ENCODE measurements around the gene PCDHGA1. TPM values are rescaled to one million over a fixed set of nuclear protein-coding genes. Genes with fewer than 3 reads are reported as not detected.
"Not testable (repeated sequence)": the region's sequence is repeated elsewhere in the genome, so short reads cannot be mapped to it uniquely, and the experiment has no call there.

Gene PCDHGA1
- total RNA-seq, 6 experiments from 2014 or later, result 0.04 to 0.18 (median 0.12) TPM; not detected in 1

DNA sequence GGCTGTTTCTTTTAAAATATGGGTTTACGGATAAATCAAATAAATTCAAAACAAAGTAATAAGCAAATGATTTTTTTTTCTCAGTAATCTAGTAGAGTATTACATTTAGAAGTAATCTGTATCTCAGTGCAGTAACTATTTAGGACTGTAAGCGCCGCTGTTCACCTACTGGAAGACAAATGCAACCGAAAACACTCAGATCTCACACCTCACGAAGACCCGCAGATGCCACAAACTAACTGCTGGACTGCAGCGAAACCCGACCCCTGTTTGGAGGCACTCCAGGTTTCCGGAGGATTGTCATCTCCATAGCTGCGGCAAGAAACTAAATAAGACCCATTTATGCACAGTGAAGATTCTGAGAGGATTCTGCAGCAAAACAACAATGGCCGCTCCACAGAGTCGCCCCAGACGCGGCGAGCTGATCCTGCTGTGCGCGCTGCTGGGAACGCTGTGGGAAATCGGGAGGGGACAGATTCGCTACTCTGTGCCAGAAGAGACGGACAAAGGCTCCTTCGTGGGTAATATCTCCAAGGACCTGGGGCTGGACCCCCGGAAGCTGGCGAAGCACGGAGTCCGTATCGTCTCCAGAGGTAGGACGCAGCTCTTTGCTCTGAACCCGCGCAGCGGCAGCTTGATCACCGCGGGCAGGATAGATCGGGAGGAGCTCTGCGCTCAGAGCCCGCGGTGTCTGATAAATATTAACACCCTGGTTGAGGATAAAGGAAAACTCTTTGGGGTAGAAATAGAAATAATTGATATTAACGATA, 62.3 kb downstream of the PCDHGA1 start, which contains the start of gene PCDHGA8:
Gene PCDHGA8, plus strand, starts transcription at position 205 of the 770 bp plus-strand sequence. Its CDS starts 181 bp downstream, at position 386.
- intact Hi-C loops (cut with DNase I), result no loop called here
- ATAC-seq (no peak), DNase-seq (no peak)
- Histone ChIP-seq H3K4me3 (no peak within 1 kb of the TSS), H3K9me3 (peaks cover 0 to 20% (median 5%) of the 10 kb centered on the region in 4 donors), H3K4me1 (no peaks in the 10 kb centered on the region), H3K27ac (no peak within 1 kb of the TSS), H3K27me3 (no peaks in the 10 kb centered on the region), H3K36me3 (peaks cover 0 to 3% (median 0%) of the 10 kb centered on the region in 4 donors)
- TF ChIP-seq, protein P1, sequence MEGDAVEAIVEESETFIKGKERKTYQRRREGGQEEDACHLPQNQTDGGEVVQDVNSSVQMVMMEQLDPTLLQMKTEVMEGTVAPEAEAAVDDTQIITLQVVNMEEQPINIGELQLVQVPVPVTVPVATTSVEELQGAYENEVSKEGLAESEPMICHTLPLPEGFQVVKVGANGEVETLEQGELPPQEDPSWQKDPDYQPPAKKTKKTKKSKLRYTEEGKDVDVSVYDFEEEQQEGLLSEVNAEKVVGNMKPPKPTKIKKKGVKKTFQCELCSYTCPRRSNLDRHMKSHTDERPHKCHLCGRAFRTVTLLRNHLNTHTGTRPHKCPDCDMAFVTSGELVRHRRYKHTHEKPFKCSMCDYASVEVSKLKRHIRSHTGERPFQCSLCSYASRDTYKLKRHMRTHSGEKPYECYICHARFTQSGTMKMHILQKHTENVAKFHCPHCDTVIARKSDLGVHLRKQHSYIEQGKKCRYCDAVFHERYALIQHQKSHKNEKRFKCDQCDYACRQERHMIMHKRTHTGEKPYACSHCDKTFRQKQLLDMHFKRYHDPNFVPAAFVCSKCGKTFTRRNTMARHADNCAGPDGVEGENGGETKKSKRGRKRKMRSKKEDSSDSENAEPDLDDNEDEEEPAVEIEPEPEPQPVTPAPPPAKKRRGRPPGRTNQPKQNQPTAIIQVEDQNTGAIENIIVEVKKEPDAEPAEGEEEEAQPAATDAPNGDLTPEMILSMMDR (IDR thresholded peaks at IDR 0.05), result no peak
- TF ChIP-seq POLR2A (IDR thresholded peaks at IDR 0.05), result no peak
- WGBS (ENCODE audit: insufficient coverage, low coverage, low lambda C conversion rate, missing lambda C conversion rate), result 34% methylated on average over 23 of the region's 38 CpGs

DNA sequence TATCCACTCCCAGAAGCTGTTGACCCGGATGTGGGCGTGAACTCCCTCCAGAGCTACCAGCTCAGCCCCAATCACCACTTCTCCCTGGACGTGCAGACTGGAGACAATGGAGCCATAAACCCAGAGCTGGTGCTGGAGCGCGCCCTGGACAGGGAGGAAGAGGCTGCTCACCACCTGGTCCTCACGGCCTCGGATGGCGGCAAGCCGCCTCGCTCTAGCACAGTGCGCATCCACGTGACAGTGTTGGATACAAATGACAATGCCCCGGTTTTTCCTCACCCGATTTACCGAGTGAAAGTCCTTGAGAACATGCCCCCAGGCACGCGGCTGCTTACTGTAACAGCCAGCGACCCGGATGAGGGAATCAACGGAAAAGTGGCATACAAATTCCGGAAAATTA, 63.0 kb downstream of the PCDHGA1 start:
- no peak for TF ChIP-seq POLR2A (IDR thresholded peaks at IDR 0.05)
- TF ChIP-seq, protein P1 (IDR thresholded peaks at IDR 0.05), result no peak
- no peak for DNase-seq

DNA sequence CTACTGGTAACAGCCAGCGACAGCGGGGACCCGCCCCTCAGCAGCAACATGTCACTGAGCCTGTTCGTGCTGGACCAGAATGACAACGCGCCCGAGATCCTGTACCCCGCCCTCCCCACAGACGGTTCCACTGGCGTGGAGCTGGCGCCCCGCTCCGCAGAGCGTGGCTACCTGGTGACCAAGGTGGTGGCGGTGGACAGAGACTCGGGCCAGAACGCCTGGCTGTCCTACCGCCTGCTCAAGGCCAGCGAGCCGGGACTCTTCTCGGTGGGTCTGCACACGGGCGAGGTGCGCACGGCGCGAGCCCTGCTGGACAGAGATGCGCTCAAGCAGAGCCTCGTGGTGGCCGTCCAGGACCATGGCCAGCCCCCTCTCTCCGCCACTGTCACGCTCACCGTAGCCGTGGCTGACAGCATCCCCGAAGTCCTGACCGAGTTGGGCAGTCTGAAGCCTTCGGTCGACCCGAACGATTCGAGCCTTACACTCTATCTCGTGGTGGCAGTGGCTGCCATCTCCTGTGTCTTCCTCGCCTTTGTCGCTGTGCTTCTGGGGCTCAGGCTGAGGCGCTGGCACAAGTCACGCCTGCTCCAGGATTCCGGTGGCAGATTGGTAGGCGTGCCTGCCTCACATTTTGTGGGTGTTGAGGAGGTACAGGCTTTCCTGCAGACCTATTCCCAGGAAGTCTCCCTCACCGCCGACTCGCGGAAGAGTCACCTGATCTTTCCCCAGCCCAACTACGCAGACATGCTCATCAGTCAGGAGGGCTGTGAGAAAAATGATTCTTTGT, 64.3 kb downstream of the PCDHGA1 start:
- peaks cover 0 to 24% (median 6%) of the 10 kb centered on the region in 4 donors for H3K9me3 ChIP-seq
- H3K27ac ChIP-seq; intact Hi-C loops (cut with DNase I); H3K36me3 ChIP-seq; H3K27me3 ChIP-seq; H3K4me3 ChIP-seq; DNase-seq; ATAC-seq; H3K4me1 ChIP-seq: not testable (repeated sequence)
- 47% methylated on average over 21 of the region's 53 CpGs for WGBS (ENCODE audit: insufficient coverage, low coverage, low lambda C conversion rate, missing lambda C conversion rate)

More for the DNA sequence above, 63.0 kb downstream of the PCDHGA1 start:
- H3K4me1 ChIP-seq, result no peaks in the 10 kb centered on the region
- no peaks in the 10 kb centered on the region for H3K27me3 ChIP-seq
- ATAC-seq, result no peak
- H3K27ac ChIP-seq, result no peak overlapping the region
- no peak overlapping the region for H3K4me3 ChIP-seq
- intact Hi-C loops (cut with DNase I), result no loop called here
- H3K36me3 ChIP-seq, result peaks cover 0 to 3% (median 0%) of the 10 kb centered on the region in 4 donors
- WGBS (ENCODE audit: insufficient coverage, low coverage, low lambda C conversion rate, missing lambda C conversion rate), result 50% methylated on average over 16 of the region's 21 CpGs
- H3K9me3 ChIP-seq, result peaks cover 0 to 19% (median 5%) of the 10 kb centered on the region in 4 donors

DNA sequence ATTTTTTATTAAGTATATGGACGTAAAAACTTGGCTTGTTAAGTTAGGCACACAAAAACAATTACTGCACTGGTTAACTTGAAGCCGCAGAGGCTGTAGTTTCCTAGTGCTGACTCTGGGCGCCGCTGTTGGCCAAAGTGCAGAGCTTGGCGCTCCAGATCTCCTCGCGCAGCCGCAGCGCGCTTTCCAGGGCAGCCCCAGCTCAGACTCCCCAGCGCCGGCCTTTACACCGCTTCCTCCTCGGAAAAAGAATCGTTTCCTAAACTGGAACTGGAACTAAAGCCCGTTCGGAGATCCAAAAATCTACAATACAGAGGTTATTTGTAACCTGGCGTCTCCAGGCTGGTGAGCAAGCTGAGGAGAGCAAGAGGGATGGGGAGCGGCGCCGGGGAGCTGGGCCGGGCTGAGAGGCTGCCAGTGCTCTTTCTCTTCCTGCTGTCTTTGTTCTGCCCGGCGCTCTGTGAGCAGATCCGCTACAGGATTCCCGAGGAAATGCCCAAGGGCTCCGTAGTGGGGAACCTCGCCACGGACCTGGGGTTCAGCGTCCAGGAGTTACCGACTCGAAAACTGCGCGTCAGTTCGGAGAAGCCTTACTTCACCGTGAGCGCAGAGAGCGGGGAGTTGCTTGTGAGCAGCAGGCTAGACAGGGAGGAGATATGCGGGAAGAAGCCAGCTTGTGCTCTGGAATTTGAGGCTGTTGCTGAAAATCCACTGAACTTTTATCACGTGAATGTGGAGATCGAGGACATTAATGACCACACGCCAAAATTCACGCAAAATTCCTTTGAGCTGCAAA, 67.6 kb downstream of the PCDHGA1 start, which contains the start of gene PCDHGB5:
Gene PCDHGB5, plus strand, starts transcription at position 192 of the 796 bp plus-strand sequence. Its CDS starts 181 bp downstream, at position 373.
- WGBS (ENCODE audit: insufficient coverage, low coverage, low lambda C conversion rate, missing lambda C conversion rate), result 3% methylated on average over 18 of the region's 43 CpGs
- H3K27me3 ChIP-seq; H3K4me1 ChIP-seq; H3K36me3 ChIP-seq; intact Hi-C loops (cut with DNase I); H3K27ac ChIP-seq: not testable (repeated sequence)
- H3K4me3 ChIP-seq, result peak within 1 kb of the TSS; percentile 33 to 49 (median 38)
- TF ChIP-seq, protein P1 (IDR thresholded peaks at IDR 0.05), result peak; percentile 47 to 70 (median 58)
- H3K9me3 ChIP-seq, result peaks cover 0 to 15% (median 6%) of the 10 kb centered on the region in 4 donors
- peak; percentile 98 to 100 (median 99) for ATAC-seq
- peak in 1 of 3 donors; percentile 57 for DNase-seq

Measured in right lobe of liver (tissue), 6 donors.